Measurements from ENCODE around the gene LRRC4C.
"Not testable (repeated sequence)": the region's sequence is repeated elsewhere in the genome, so short reads cannot be mapped to it uniquely, and the experiment has no call there.

The LRRC4C gene

DNA sequence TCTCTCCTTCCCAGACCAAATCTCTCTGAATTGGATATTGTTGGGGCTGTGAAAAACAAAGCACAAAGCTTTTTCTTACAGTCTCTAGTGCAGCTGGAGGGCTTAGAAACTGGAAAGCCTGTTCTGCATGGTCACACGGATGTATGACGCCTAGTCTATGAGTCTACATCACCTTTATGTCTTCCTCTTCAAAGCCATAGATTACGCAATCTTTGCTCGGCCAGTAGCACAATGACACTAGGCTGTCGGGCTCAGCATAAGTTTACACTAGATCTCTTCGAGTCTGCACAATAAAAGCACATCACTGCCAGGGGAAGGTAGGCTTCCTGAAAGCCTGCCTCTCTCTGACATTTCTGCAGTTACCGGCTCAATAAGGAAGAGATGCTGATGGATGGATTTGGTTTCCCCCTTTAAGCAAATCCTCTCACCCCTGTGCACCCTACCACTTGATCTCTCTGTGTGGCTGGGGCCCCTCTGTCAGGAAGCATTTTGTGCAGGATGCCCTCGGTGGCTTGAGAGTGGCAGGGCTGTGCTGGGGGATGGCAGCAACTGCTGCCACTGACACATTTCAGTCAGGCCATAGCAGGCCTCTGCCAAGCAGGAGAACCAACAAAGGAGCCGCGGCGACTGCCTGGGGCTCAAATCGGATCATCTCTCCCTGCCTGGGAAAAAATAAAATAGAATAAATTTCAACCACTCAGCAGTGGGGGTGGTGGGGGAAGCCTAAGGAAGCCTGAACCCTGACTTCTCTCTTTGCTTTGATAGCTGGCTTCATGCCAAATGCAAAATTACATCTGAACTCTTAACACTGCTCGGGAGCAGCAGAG, 1272.8 kb downstream of the LRRC4C start:
- no peak for FAIRE-seq

DNA sequence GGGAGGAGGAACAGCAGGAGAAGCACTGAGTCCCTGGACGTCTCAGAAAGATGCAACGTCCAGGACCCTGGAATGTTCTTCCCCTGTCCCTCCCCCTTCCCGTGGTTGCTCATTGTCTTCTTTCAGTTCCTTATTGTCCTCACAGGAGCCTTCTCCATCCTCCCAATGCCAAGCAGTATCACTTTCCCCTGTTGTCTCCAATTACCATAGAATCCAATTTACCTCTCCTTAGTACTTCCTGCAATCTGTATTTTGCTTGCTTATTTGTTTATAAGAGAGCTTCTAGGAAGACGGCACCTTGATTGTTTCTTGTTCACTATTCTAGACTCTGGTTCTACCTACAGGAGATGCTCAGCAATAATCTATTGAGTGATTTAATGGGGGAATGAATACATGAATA, 1273.7 kb downstream of the LRRC4C start:
- DNase-seq (ENCODE audit: insufficient read length), result no peak
- no peak for FAIRE-seq
- TF ChIP-seq POLR2A (IDR thresholded peaks at IDR 0.05; ENCODE audit: low read depth, low read length) (no peak), POLR2AphosphoS5 (IDR thresholded peaks at IDR 0.05; ENCODE audit: low read depth, low read length) (no peak), TAF1 (IDR thresholded peaks at IDR 0.05; ENCODE audit: borderline replicate concordance, low read depth, low read length) (no peak)

More for the DNA sequence above, 1272.8 kb downstream of the LRRC4C start:
- DNase-seq (ENCODE audit: insufficient read length), result no peak
- TF ChIP-seq TAF1 (IDR thresholded peaks at IDR 0.05; ENCODE audit: borderline replicate concordance, low read depth, low read length) (no peak), POLR2AphosphoS5 (IDR thresholded peaks at IDR 0.05; ENCODE audit: low read depth, low read length) (no peak)

GRCh38 chr11:40183073-40184064, 1276.1 kb downstream of the LRRC4C start:
- TF ChIP-seq TAF1 (IDR thresholded peaks at IDR 0.05; ENCODE audit: borderline replicate concordance, low read depth, low read length) (no peak), POLR2AphosphoS5 (IDR thresholded peaks at IDR 0.05; ENCODE audit: low read depth, low read length) (no peak)
- DNase-seq (ENCODE audit: insufficient read length) (no peak), FAIRE-seq (no peak)

- no peak for TF ChIP-seq POLR2A (IDR thresholded peaks at IDR 0.05; ENCODE audit: low read depth, low read length)
- no peak for TF ChIP-seq POLR2AphosphoS5 (IDR thresholded peaks at IDR 0.05; ENCODE audit: low read depth, low read length)
- DNase-seq (ENCODE audit: insufficient read length), result no peak
- FAIRE-seq, result no peak
Observed at GRCh38 chr11:40179541-40179940, 1279.9 kb downstream of the LRRC4C start.

DNA sequence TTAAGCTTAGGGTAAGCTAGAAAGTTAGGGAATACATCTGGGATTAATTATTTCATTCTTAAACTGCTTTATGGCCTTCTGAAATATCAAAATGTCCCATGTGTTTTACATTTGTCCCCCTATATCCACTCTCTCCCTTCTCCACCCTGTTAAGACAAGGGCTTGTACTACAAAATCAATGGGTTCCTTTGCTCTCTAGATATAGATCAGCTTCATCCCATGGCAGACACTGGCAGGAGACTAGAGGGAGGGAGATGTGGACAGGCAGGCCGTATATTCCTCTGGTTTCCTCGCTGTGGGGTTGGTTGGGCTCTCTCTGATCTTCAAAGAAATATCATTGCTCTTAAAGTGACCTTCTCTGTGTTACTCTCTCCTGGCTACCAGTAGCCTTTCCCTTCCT, 1281.0 kb downstream of the LRRC4C start:
- TF ChIP-seq TAF1 (IDR thresholded peaks at IDR 0.05; ENCODE audit: borderline replicate concordance, low read depth, low read length) (no peak), POLR2AphosphoS5 (IDR thresholded peaks at IDR 0.05; ENCODE audit: low read depth, low read length) (no peak), POLR2A (IDR thresholded peaks at IDR 0.05; ENCODE audit: low read depth, low read length) (no peak)
- no peak for DNase-seq (ENCODE audit: insufficient read length)
- FAIRE-seq, result no peak

- TF ChIP-seq TAF1 (IDR thresholded peaks at IDR 0.05; ENCODE audit: borderline replicate concordance, low read depth, low read length), result no peak
- TF ChIP-seq POLR2A (IDR thresholded peaks at IDR 0.05; ENCODE audit: low read depth, low read length), result no peak
- no peak for TF ChIP-seq POLR2AphosphoS5 (IDR thresholded peaks at IDR 0.05; ENCODE audit: low read depth, low read length)
- DNase-seq (ENCODE audit: insufficient read length) (no peak), FAIRE-seq (no peak)
Observed at GRCh38 chr11:40175980-40176379, 1283.5 kb downstream of the LRRC4C start.

GRCh38 chr11:40170078-40170477, 1289.4 kb downstream of the LRRC4C start:
- TF ChIP-seq POLR2A (IDR thresholded peaks at IDR 0.05; ENCODE audit: low read depth, low read length), result no peak
- no peak for TF ChIP-seq TAF1 (IDR thresholded peaks at IDR 0.05; ENCODE audit: borderline replicate concordance, low read depth, low read length)
- no peak for TF ChIP-seq POLR2AphosphoS5 (IDR thresholded peaks at IDR 0.05; ENCODE audit: low read depth, low read length)
- DNase-seq (ENCODE audit: insufficient read length), result no peak

GRCh38 chr11:40168414-40168813, 1291.0 kb downstream of the LRRC4C start:
- FAIRE-seq (no peak), DNase-seq (ENCODE audit: insufficient read length) (no peak)
- TF ChIP-seq POLR2A (IDR thresholded peaks at IDR 0.05; ENCODE audit: low read depth, low read length) (no peak), POLR2AphosphoS5 (IDR thresholded peaks at IDR 0.05; ENCODE audit: low read depth, low read length) (no peak), TAF1 (IDR thresholded peaks at IDR 0.05; ENCODE audit: borderline replicate concordance, low read depth, low read length) (no peak)

More at GRCh38 chr11:40170078-40170477, 1289.4 kb downstream of the LRRC4C start:
- no peak for FAIRE-seq

- not testable (repeated sequence) for DNase-seq (ENCODE audit: insufficient read length); FAIRE-seq
Observed at GRCh38 chr11:40167805-40168204, 1291.6 kb downstream of the LRRC4C start.

DNA sequence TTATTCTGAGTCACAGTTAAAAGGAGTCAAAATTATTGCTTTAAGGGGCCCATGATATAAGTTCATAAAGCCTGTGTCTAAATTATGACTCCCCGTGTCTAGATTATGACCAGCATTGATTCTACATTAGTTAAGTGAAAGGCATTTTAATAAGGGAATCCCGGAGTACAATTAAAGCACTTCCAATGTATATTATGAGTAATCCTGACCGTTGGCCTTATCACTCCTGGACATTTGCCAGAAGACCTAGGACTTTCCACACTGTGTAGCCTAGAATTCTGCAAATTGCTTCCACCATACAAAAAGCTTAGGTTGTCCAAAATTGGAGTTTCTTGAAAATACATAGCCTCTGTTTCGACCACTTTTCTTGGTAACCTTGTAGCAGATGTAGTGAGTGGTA, 1292.6 kb downstream of the LRRC4C start:
- TF ChIP-seq POLR2A (IDR thresholded peaks at IDR 0.05; ENCODE audit: low read depth, low read length) (no peak), TAF1 (IDR thresholded peaks at IDR 0.05; ENCODE audit: borderline replicate concordance, low read depth, low read length) (no peak), POLR2AphosphoS5 (IDR thresholded peaks at IDR 0.05; ENCODE audit: low read depth, low read length) (no peak)
- DNase-seq (ENCODE audit: insufficient read length) (no peak), FAIRE-seq (no peak)

DNA sequence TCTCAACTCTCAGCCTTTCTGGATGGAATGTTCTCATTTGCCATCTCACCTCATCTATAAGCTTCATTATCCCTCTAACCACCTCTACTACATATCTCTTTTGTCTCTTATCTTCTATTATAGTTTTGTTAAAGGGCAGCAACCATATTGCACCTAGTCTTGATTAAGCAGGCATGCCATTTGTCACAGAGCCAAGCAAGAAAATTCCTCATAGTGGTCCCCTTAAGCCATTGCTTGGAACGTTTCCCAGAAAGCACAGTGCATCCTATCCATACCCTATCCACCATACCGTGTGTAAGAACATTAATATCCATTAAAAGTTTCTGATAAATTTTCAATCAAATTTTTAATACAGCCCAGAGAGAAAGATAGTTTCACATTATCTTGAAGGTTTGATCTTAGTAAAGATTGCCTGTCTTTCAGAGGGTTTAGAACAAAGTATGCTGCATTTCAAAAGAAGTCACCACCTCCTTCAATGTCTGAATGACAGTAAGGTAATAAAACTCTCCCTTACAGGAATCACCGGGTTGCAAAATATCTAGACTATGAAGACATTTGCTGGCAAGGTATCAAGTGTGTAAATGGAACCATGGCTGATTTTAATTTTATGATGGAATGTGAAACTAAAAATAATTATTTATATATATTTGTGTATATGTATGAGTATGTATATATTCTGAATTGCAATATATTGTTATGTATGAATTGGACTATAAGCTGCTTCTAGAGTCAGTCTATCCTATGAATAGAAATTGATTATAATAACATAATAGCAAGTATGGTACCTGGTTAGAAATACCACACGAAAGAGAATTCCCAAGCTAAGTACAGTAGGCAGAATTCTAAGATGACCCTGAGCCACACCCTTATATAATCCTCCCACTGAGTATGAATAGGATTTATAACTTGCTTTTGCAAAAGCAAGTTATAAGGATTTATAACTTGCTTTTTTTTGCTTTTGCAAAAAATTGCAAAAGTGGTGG, 1296.3 kb downstream of the LRRC4C start:
- DNase-seq (ENCODE audit: insufficient read length) (no peak), FAIRE-seq (no peak)
- TF ChIP-seq POLR2A (IDR thresholded peaks at IDR 0.05; ENCODE audit: low read depth, low read length) (no peak), POLR2AphosphoS5 (IDR thresholded peaks at IDR 0.05; ENCODE audit: low read depth, low read length) (no peak), TAF1 (IDR thresholded peaks at IDR 0.05; ENCODE audit: borderline replicate concordance, low read depth, low read length) (no peak)

All from GM12892 (cell line).